IgD-negative memory B cell (primary cell): Measurements from ENCODE around the gene PDZRN3. TPM values are rescaled to one million over a fixed set of nuclear protein-coding genes. Genes with fewer than 3 reads are reported as not detected.
A peak's percentile ranks its signal among the peaks of the same experiment; 100 is the strongest.

Experiments
- H3K27ac Mint-ChIP-seq, 3 donors: one replicate each; pipeline ENCODE4 v1.8.0; 2020 to 2022; ENCODE audit warnings: mild to moderate bottlenecking in 3 of 3, mixed read lengths in 3 of 3, moderate library complexity in 1 of 3
- H3K27me3 Mint-ChIP-seq: one replicate; pipeline ENCODE4 v1.8.0; 2021; ENCODE audit warnings: mixed read lengths
- H3K36me3 Mint-ChIP-seq: one replicate; pipeline ENCODE4 v1.8.0; 2020; ENCODE audit warnings: mild to moderate bottlenecking, mixed read lengths
- H3K4me1 Mint-ChIP-seq, 3 donors: one replicate each; pipeline ENCODE4 v1.8.0; 2020 to 2022; ENCODE audit warnings: mixed read lengths in 3 of 3, mild to moderate bottlenecking in 1 of 3
- H3K4me3 Mint-ChIP-seq, 4 donors: one replicate each; pipeline ENCODE4 v1.8.0; 2020 to 2022; ENCODE audit warnings: mild to moderate bottlenecking in 4 of 4, mixed read lengths in 4 of 4, moderate library complexity in 3 of 4
- H3K9me3 Mint-ChIP-seq, 3 donors: one replicate each; pipeline ENCODE4 v1.8.0; 2020 to 2021; ENCODE audit warnings: mixed read lengths in 3 of 3, mild to moderate bottlenecking in 1 of 3
- polyA plus RNA-seq: library from polyadenylated mRNA; unstranded; fragments of 300-500 nt; fragmentation: Illumina TruSeq; gene quantifications from one replicate; pipeline ENCODE4 v1.2.3, GENCODE V29; 2021

PDZRN3 gene
- polyA plus RNA-seq, 1 donor from 2014 or later = not detected

DNA sequence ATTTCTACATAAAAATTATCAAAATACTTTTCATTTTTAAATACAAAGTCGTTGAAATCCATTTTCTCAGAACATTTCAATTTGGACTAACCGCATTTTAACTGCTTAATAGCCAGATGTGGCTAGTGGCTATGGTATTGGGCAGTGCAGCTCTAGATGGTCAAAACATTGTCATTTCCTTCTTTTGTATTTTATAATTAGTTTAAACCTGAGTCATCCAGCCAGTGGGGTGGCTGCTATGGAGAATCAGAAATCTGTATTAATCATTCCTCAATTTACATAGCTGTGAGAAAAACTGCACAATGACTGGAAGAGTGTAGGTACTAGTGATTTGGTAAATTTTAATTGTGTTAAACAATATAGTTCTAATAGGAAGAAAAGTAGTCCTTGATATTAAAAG is 245.3 kb downstream of the PDZRN3 start:
- no peak overlapping the region for H3K4me3 Mint-ChIP-seq
- H3K9me3 Mint-ChIP-seq = peaks cover 2 to 8% (median 8%) of the 10 kb centered on the region in 3 donors
- H3K36me3 Mint-ChIP-seq = no peaks in the 10 kb centered on the region

DNA sequence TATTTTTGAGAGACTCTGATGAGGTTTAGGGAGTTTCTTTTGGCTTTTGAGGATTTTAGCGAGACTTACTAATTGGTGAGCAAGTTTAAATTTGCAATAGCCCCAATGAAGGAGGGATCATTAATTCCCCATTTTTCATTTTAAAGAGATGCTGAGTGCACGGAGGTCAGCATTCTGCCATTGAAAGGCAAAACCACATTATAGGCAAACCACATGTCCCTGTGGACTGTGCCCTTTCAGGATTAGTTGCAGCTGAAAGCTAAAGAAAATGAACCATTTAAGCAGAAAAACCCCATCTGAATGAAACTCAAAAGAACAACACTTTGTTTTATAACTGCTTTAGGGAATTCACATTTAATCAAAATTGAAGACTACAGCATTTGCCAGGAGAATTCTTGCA is 246.5 kb downstream of the PDZRN3 start:
- Mint-ChIP-seq H3K27me3 (no peaks in the 10 kb centered on the region), H3K4me3 (no peak overlapping the region), H3K36me3 (no peaks in the 10 kb centered on the region), H3K9me3 (peaks cover 2 to 9% (median 6%) of the 10 kb centered on the region in 3 donors), H3K4me1 (no peaks in the 10 kb centered on the region), H3K27ac (no peak overlapping the region)

More for the DNA sequence above, 245.3 kb downstream of the PDZRN3 start:
- no peaks in the 10 kb centered on the region for H3K4me1 Mint-ChIP-seq
- no peak overlapping the region for H3K27ac Mint-ChIP-seq
- no peaks in the 10 kb centered on the region for H3K27me3 Mint-ChIP-seq

DNA sequence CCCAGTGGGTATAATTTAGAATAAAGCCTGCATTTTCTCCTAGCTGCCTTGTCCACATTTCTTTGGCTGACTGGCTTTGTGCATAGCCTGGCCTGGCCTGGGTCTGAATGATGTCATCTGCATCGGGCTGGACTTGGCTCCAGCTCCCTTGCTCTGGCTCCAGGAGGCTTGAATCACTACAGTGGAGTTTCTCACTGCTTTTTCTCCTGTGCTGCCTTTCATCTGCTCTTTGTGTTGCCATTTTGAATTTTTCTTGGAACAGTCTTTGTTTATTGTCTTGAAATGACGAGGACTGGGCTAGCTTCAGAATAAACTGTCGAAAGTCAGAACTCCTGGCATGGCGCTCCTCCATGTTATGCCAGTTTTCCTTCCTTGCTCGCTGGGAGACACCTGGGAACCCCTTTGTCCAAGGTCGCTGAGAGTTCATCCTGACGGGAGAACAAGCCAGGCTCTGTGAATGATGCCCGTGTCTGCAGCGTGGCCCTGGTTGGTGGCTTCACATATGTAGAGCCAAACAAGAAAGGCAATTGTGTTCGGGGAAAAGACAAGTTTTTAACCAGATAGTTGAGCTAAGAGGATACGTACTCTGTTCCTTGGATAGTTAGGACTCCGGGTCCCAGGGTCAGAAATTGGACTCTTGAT is 258.9 kb downstream of the PDZRN3 start:
- Mint-ChIP-seq H3K4me1 (no peaks in the 10 kb centered on the region), H3K9me3 (peaks cover 2 to 6% (median 5%) of the 10 kb centered on the region in 3 donors), H3K36me3 (no peaks in the 10 kb centered on the region), H3K27ac (no peak overlapping the region), H3K4me3 (no peak overlapping the region), H3K27me3 (no peaks in the 10 kb centered on the region)

DNA sequence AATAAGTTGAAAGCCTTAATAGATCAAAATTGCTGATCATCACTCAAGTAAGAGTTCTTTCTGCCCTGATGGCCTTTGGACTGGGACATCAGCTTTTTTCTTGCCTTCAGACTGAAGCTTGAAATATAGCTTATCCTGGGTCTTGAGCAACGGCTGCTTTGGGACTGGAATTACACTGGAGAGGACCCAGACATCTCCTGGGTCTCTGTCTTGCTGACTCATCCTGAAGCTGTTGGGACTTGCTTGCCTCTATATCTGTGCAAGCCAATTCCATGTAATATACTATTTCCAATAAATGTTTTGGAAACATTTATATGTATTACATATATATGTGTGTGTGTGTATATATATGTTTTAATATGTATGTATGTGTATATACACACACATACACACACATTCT is 260.2 kb downstream of the PDZRN3 start:
- H3K4me1 Mint-ChIP-seq = no peaks in the 10 kb centered on the region
- no peak overlapping the region for H3K27ac Mint-ChIP-seq
- no peak overlapping the region for H3K4me3 Mint-ChIP-seq
- no peaks in the 10 kb centered on the region for H3K27me3 Mint-ChIP-seq
- H3K36me3 Mint-ChIP-seq = no peaks in the 10 kb centered on the region
- H3K9me3 Mint-ChIP-seq = peaks cover 7 to 9% (median 9%) of the 10 kb centered on the region in 3 donors

- Mint-ChIP-seq H3K4me3 (no peak overlapping the region), H3K9me3 (peaks cover 9 to 13% (median 9%) of the 10 kb centered on the region in 3 donors), H3K4me1 (no peaks in the 10 kb centered on the region), H3K27me3 (no peaks in the 10 kb centered on the region), H3K36me3 (no peaks in the 10 kb centered on the region), H3K27ac (no peak overlapping the region)
Observed at GRCh38 chr3:73363093-73363492, 261.6 kb downstream of the PDZRN3 start.

GRCh38 chr3:73361591-73361990 is 263.1 kb downstream of the PDZRN3 start:
- no peaks in the 10 kb centered on the region for H3K36me3 Mint-ChIP-seq
- no peak overlapping the region for H3K27ac Mint-ChIP-seq
- H3K9me3 Mint-ChIP-seq = peaks cover 5 to 15% (median 13%) of the 10 kb centered on the region in 3 donors
- no peak overlapping the region for H3K4me3 Mint-ChIP-seq
- no peaks in the 10 kb centered on the region for H3K4me1 Mint-ChIP-seq
- H3K27me3 Mint-ChIP-seq = no peaks in the 10 kb centered on the region

DNA sequence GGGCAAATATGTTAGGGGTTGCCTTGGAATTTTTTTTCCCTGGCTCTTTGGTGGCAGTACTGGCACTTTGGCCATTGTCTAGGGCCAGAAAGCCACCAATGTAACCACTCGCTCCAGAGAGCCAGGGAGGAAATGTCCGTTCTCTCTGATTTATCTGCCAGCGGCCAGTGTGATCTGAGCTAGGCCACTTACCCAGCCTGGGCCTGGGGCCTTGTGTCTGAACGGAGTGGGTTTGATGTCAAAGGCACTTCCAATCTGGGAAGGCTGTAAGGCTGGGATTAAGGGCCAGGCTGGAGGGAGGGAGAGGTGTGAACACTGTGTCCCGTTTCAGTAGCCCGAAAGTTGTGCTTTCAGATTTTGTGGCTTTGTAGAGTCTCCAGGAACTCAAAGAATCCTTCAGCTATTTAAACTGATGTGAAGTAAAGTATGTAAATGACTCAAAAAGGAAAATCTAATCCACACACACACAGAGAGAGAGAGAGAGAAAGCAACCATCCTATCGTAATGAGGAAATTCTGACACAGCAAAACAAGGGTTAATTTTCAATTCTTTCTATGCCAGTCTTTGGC is 271.0 kb downstream of the PDZRN3 start:
- Mint-ChIP-seq H3K36me3 (no peaks in the 10 kb centered on the region), H3K9me3 (peaks cover 2 to 7% (median 4%) of the 10 kb centered on the region in 3 donors), H3K27ac (no peak overlapping the region), H3K27me3 (no peaks in the 10 kb centered on the region), H3K4me1 (no peaks in the 10 kb centered on the region), H3K4me3 (no peak overlapping the region)

DNA sequence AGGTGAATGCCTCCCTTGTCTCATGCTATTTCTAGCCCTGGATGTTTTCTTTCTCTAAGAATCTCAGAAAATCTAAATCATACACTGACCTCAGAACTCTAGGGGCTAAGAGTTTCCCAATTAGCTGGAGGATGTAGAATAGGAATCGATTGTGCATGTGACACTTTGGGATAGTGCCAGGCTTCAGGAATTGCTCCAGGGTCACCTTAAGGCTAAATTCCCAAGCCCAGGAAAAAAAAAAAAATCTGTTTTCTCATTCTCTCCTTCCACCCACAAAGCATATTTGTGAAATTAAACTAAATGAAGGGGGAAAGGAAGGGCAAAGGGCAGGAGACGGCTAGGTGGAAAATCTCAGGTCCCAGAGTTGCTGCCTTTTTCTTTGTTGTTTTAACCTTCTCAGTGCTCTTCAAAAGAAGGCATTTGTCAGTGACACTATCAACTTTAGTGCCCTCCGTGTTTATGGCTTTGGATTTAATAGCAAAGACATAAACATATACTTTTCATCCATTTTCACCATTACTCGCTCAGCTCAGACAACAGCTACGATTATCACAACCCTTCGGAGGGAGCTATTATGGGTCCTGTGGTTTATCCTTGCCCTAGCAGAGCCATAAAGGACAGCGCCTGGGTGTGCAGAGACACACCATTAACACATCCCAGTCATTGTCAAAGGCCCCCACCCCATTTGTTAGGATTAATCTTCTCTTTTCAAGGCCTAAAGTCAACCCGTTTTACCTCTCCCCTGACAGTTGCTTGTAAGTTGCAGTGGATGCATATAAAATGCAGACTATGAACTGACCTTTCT is 271.7 kb downstream of the PDZRN3 start:
- Mint-ChIP-seq H3K9me3 (peaks cover 1 to 7% (median 2%) of the 10 kb centered on the region in 3 donors), H3K4me3 (peak overlapping the region in 1 of 4 donors; percentile 6), H3K27ac (no peak overlapping the region), H3K4me1 (no peaks in the 10 kb centered on the region), H3K27me3 (no peaks in the 10 kb centered on the region), H3K36me3 (no peaks in the 10 kb centered on the region)

DNA sequence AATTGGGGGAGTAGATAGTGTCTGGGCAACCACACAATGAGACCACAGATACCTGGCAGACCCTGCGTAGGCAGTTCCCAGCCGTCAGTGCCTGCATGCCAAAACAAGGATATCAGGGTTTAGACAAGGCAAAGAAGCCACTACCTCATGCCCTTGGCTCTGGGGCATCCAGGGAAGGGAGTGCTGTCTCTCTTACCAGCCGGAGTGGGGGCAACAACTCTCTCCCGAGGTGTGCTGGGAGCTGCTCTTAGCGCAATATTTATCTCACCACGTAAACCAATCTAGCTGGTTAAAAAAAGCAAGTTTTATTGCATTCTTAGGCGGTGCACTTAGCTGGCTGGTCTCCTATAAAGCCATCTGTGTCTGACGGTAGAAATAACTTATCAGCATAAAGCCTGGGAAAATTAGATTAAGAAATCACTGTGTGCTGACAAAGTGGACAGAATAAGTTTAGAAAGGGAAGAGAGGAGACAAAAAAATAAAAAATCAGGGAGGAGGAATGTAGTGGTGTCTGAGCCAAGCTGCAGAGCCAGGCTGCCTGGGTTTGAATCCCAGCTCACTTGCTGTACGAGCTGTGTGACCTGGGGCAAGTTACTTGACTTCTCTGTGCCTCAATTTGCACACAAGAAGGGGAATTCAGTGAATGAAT is 273.2 kb downstream of the PDZRN3 start:
- H3K4me3 Mint-ChIP-seq = no peak overlapping the region
- peaks cover under 1% of the 10 kb centered on the region for H3K36me3 Mint-ChIP-seq
- H3K9me3 Mint-ChIP-seq = peaks cover 0 to 4% (median 2%) of the 10 kb centered on the region in 3 donors
- H3K27ac Mint-ChIP-seq = no peak overlapping the region
- H3K4me1 Mint-ChIP-seq = no peaks in the 10 kb centered on the region
- no peaks in the 10 kb centered on the region for H3K27me3 Mint-ChIP-seq

DNA sequence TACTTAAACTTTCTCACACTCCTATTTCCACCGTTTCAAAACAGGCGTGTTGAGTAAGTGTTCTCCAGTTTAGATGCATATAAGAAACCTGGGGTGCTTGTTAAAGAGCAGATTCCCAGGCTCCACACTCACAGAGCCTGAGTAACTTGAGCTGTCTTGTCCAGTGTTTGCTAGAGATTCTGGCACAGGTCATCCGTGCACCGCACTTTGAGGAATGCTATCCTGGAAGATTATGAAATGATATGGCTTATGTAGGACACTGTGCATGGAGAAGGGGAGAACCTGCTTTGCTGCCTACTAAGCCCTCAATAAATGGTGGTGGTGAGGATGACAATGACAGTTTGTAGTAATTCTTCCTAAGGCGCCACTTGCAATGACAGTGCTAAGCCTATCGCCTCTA is 273.7 kb downstream of the PDZRN3 start:
- Mint-ChIP-seq H3K4me1 (no peaks in the 10 kb centered on the region), H3K27me3 (no peaks in the 10 kb centered on the region), H3K9me3 (peaks cover 0 to under 1% (median 0%) of the 10 kb centered on the region in 3 donors), H3K36me3 (peaks cover 2% of the 10 kb centered on the region), H3K27ac (no peak overlapping the region), H3K4me3 (no peak overlapping the region)

DNA sequence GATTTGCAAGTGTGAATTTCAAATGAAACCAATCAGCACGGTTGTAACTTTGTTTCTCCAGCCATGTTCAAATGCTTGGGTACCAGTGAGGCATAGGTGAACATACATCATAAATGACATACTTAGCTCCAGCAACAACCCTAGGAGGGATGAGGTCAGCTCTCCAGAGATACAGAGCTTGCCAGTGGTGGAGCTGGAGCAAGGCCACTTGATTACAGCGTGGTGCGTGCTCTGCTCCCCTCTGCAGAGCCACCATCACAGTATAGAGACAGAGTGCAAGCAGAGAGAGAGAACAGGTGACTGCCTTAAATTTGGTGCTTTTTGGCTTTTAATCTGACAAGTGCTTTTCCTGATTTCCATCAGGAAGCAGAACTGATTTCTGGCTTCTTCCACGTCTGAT is 275.1 kb downstream of the PDZRN3 start:
- Mint-ChIP-seq H3K4me1 (no peaks in the 10 kb centered on the region), H3K4me3 (no peak overlapping the region), H3K9me3 (peaks cover 0 to 2% (median 0%) of the 10 kb centered on the region in 3 donors), H3K36me3 (peaks cover 2% of the 10 kb centered on the region), H3K27ac (peak overlapping the region in 1 of 3 donors; percentile 2), H3K27me3 (no peaks in the 10 kb centered on the region)

DNA sequence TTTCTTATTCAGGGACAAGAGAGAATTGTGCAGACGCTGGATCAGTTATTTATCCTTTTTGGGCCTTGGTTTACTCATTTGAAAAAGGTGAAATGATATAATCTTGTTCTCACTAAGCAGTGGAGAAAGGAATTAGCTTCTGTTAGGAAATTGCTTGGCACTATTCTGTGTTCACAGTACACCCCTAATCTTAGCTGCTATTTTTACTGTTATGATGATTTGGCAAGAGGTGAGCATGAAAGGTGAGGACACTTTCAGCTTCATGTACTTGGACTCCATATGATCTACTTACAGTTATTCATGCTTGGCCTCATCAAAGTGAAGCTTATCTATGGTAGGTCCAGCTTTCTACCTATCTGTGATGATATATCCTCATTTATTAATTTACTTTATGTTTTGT is 282.7 kb downstream of the PDZRN3 start:
- H3K27me3 Mint-ChIP-seq = no peaks in the 10 kb centered on the region
- H3K27ac Mint-ChIP-seq = no peak overlapping the region
- H3K4me3 Mint-ChIP-seq = no peak overlapping the region

DNA sequence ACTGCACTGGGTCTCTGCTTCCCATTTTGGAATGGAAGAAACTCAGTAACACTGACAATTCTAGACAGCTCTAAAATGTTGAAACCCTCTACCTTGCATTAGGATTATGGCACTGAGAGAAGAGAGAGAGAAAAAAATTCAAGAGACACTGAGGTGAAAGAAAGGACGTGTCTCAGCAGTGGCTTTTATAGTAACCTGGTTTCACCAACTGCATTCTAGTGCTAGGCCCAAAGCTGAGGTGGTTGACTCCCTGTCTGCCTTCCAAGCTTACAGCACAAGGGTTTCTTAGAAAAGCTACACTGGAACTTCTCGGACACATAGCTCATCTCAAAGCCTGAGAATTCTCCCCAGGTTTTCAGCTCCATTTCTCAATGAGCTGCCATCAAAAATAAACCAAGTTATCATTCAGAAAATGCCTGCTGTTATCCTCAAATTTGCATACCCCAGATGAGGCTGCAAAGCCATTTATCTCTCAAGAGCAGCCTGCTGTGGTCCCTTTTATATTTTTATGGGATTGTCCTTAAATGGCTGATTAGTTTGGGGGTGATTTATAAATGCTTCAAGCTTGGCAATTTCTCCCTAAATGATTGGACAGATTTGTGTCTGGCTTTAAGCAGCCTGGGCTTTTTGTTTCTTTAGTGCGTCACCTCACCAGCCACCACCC is 283.3 kb downstream of the PDZRN3 start:
- Mint-ChIP-seq H3K9me3 (peaks cover 0 to 7% (median 0%) of the 10 kb centered on the region in 3 donors), H3K27me3 (no peaks in the 10 kb centered on the region), H3K4me1 (no peaks in the 10 kb centered on the region), H3K36me3 (peaks cover under 1% of the 10 kb centered on the region), H3K4me3 (no peak overlapping the region), H3K27ac (no peak overlapping the region)

More for the DNA sequence above, 282.7 kb downstream of the PDZRN3 start:
- peaks cover 0 to 7% (median 0%) of the 10 kb centered on the region in 3 donors for H3K9me3 Mint-ChIP-seq
- H3K36me3 Mint-ChIP-seq = peaks cover 2% of the 10 kb centered on the region
- H3K4me1 Mint-ChIP-seq = no peaks in the 10 kb centered on the region

- Mint-ChIP-seq H3K36me3 (peaks cover 2% of the 10 kb centered on the region), H3K4me1 (no peaks in the 10 kb centered on the region), H3K27me3 (no peaks in the 10 kb centered on the region), H3K27ac (no peak overlapping the region), H3K9me3 (peaks cover 0 to 3% (median 3%) of the 10 kb centered on the region in 3 donors), H3K4me3 (no peak overlapping the region)
Observed at GRCh38 chr3:73332558-73332957, 292.2 kb downstream of the PDZRN3 start.
